ENCODE data around the gene EDA. TPM values are rescaled to one million over a fixed set of nuclear protein-coding genes. Genes with fewer than 3 reads are reported as not detected.

Gene EDA
- total RNA-seq, 1 experiment from 2014 or later, result 0.23 TPM

GRCh38 chrX:69759921-69760625, 144.2 kb downstream of the EDA start:
- no peak overlapping the region for H3K27ac ChIP-seq (ENCODE audit: low read length)
- no peak overlapping the region for H3K4me3 ChIP-seq (ENCODE audit: low read depth in 2 of 2, low read length in 2 of 2)
- TF ChIP-seq SIN3A (IDR thresholded peaks at IDR 0.05; ENCODE audit: borderline replicate concordance, insufficient read depth, low read depth, low read length) (no peak), TCF7L2 (IDR thresholded peaks at IDR 0.05; ENCODE audit: low read depth, low read length) (no peak), REST (IDR thresholded peaks at IDR 0.05; ENCODE audit: insufficient read depth in 1 of 2, low read depth in 2 of 2, low read length in 1 of 2) (no peak), CTCF (IDR thresholded peaks at IDR 0.05) (no peak), POLR2AphosphoS5 (IDR thresholded peaks at IDR 0.05; ENCODE audit: low read depth, low read length) (no peak)
- no peak for DNase-seq (ENCODE audit: low read depth, low spot score)
- no TSS peak for BruUV-seq (replicated peaks)
- no peaks in the 10 kb centered on the region for H3K36me3 ChIP-seq (ENCODE audit: control insufficient read depth, insufficient read depth, low read length)
- H3K27me3 ChIP-seq (ENCODE audit: control insufficient read depth, insufficient read depth, low read length), result no peaks in the 10 kb centered on the region
- no peak for ATAC-seq
- ChIA-PET POLR2A (no interaction called here), CTCF (no interaction called here)
- no peaks in the 10 kb centered on the region for H3K9me3 ChIP-seq (ENCODE audit: control insufficient read depth, insufficient read depth, low read depth, low read length)
- H3K4me1 ChIP-seq (ENCODE audit: control insufficient read depth, insufficient read depth, low read length), result no peaks in the 10 kb centered on the region
- in situ Hi-C loops (cut with HindIII; ENCODE audit: low pct_unique_long_range_greater_than_20kb, low sequenced_read_pairs), result no loop called here
- intact Hi-C loops (cut with micrococcal nuclease; ENCODE audit: unreplicated experiment), result no loop called here

- in situ Hi-C loops (cut with HindIII; ENCODE audit: low pct_unique_long_range_greater_than_20kb, low sequenced_read_pairs), result no loop called here
- TF ChIP-seq CTCF (IDR thresholded peaks at IDR 0.05) (no peak), REST (IDR thresholded peaks at IDR 0.05; ENCODE audit: insufficient read depth in 1 of 2, low read depth in 2 of 2, low read length in 1 of 2) (no peak), POLR2AphosphoS5 (IDR thresholded peaks at IDR 0.05; ENCODE audit: low read depth, low read length) (no peak), TCF7L2 (IDR thresholded peaks at IDR 0.05; ENCODE audit: low read depth, low read length) (no peak), SIN3A (IDR thresholded peaks at IDR 0.05; ENCODE audit: borderline replicate concordance, insufficient read depth, low read depth, low read length) (no peak)
- Histone ChIP-seq H3K27ac (ENCODE audit: low read length) (no peak overlapping the region), H3K36me3 (ENCODE audit: control insufficient read depth, insufficient read depth, low read length) (no peaks in the 10 kb centered on the region), H3K4me3 (ENCODE audit: low read depth in 2 of 2, low read length in 2 of 2) (no peak overlapping the region), H3K4me1 (ENCODE audit: control insufficient read depth, insufficient read depth, low read length) (no peaks in the 10 kb centered on the region), H3K9me3 (ENCODE audit: control insufficient read depth, insufficient read depth, low read depth, low read length) (no peaks in the 10 kb centered on the region), H3K27me3 (ENCODE audit: control insufficient read depth, insufficient read depth, low read length) (no peaks in the 10 kb centered on the region)
- intact Hi-C loops (cut with micrococcal nuclease; ENCODE audit: unreplicated experiment), result no loop called here
- no peak for DNase-seq (ENCODE audit: low read depth, low spot score)
- POLR2A ChIA-PET, result no interaction called here
- CTCF ChIA-PET, result no interaction called here
- no TSS peak for BruUV-seq (replicated peaks)
- ATAC-seq, result no peak
Measured at GRCh38 chrX:69761633-69762032, 145.7 kb downstream of the EDA start.

Data from Panc1 (cell line).